ENCODE results near the gene DCTN2.

DNA sequence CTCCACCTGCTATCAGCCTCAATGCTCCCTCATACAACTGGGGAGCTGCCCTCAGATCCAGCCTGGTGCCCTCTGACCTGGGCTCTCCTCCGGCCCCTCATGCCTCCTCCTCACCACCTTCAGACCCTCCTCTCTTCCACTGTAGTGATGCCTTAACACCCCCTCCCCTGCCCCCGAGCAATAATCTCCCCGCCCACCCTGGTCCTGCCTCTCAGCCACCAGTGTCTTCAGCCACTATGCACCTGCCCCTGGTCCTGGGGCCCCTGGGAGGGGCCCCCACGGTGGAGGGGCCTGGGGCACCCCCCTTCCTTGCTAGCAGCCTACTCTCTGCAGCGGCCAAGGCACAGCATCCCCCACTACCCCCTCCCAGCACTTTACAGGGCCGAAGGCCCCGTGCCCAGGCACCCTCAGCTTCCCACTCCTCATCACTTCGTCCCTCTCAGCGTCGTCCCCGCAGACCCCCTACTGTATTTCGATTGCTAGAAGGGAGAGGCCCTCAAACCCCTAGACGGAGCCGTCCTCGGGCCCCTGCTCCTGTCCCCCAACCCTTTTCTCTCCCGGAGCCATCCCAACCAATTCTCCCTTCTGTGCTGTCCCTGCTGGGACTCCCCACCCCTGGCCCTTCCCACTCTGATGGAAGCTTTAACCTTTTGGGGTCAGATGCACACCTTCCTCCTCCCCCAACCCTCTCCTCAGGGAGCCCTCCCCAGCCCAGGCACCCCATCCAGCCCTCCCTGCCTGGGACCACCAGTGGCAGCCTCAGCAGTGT, 21.2 kb downstream of the DCTN2 start:
- TF ChIP-seq, protein P1, sequence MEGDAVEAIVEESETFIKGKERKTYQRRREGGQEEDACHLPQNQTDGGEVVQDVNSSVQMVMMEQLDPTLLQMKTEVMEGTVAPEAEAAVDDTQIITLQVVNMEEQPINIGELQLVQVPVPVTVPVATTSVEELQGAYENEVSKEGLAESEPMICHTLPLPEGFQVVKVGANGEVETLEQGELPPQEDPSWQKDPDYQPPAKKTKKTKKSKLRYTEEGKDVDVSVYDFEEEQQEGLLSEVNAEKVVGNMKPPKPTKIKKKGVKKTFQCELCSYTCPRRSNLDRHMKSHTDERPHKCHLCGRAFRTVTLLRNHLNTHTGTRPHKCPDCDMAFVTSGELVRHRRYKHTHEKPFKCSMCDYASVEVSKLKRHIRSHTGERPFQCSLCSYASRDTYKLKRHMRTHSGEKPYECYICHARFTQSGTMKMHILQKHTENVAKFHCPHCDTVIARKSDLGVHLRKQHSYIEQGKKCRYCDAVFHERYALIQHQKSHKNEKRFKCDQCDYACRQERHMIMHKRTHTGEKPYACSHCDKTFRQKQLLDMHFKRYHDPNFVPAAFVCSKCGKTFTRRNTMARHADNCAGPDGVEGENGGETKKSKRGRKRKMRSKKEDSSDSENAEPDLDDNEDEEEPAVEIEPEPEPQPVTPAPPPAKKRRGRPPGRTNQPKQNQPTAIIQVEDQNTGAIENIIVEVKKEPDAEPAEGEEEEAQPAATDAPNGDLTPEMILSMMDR (IDR thresholded peaks at IDR 0.05): no peak
- no peak for TF ChIP-seq POLR2A (IDR thresholded peaks at IDR 0.05)

Measured in thyroid gland (tissue), 4 donors.